Measurements from ENCODE around the gene LRRK1.

Gene LRRK1

GRCh38 chr15:101084801-101085200 is 165.6 kb downstream of the LRRK1 start:
- no peak for DNase-seq
- no peak overlapping the region for H3K9ac ChIP-seq (ENCODE audit: low read length)
- H3K36me3 ChIP-seq (ENCODE audit: control insufficient read depth in 1 of 2, insufficient read depth in 2 of 2, low read depth in 1 of 2, low read length in 2 of 2) = no peaks in the 10 kb centered on the region
- no peak overlapping the region for H3K14ac ChIP-seq (ENCODE audit: low read length in 2 of 2)
- H3K4me3 ChIP-seq (ENCODE audit: insufficient read depth in 1 of 2, low read depth in 1 of 2, low read length in 2 of 2) = no peak overlapping the region
- H3K23ac ChIP-seq (ENCODE audit: low read length in 2 of 2) = no peak overlapping the region
- no peak overlapping the region for H2AK5ac ChIP-seq (ENCODE audit: low read length, severe bottlenecking)
- H2BK5ac ChIP-seq (ENCODE audit: low read depth, low read length, poor library complexity, severe bottlenecking) = no peak overlapping the region
- H3K4me1 ChIP-seq (ENCODE audit: control insufficient read depth, insufficient read depth, low read depth, low read length) = peaks cover 7% of the 10 kb centered on the region
- no peak overlapping the region for H4K8ac ChIP-seq (ENCODE audit: low read length)
- WGBS = 86% methylated on average over 9 of the region's 10 CpGs
- H2BK15ac ChIP-seq (ENCODE audit: low read depth, poor library complexity, severe bottlenecking) = no peak overlapping the region
- H2BK12ac ChIP-seq (ENCODE audit: low read length in 2 of 2) = no peak overlapping the region
- peaks cover 4% of the 10 kb centered on the region in 2 experiments for H3K27me3 ChIP-seq (ENCODE audit: control insufficient read depth in 1 of 2, insufficient read depth in 1 of 2, low read length in 2 of 2)
- no peak overlapping the region for H3K18ac ChIP-seq (ENCODE audit: low read depth in 1 of 2, low read length in 2 of 2)
- H3K27ac ChIP-seq (ENCODE audit: low read length, poor library complexity, severe bottlenecking) = no peak overlapping the region
- no peak overlapping the region for H4K91ac ChIP-seq (ENCODE audit: low read length)
- no peaks in the 10 kb centered on the region for H3K9me3 ChIP-seq (ENCODE audit: control insufficient read depth, low read length)
- no peaks in the 10 kb centered on the region for H3K79me1 ChIP-seq (replicated peaks; ENCODE audit: low read length, poor library complexity, severe bottlenecking)
- no peak overlapping the region for H3K4ac ChIP-seq (ENCODE audit: low read depth in 1 of 2, low read length in 2 of 2)
- H2AFZ ChIP-seq (ENCODE audit: low read depth, low read length) = no peak overlapping the region
- no peak overlapping the region for H3K4me2 ChIP-seq (ENCODE audit: low read length, poor library complexity, severe bottlenecking)
- H2BK120ac ChIP-seq (ENCODE audit: low read depth, low read length) = no peak overlapping the region

GRCh38 chr15:101085311-101085700 is 166.1 kb downstream of the LRRK1 start:
- no peak overlapping the region for H2BK120ac ChIP-seq (ENCODE audit: low read depth, low read length)
- no peak overlapping the region for H3K4me3 ChIP-seq (ENCODE audit: insufficient read depth in 1 of 2, low read depth in 1 of 2, low read length in 2 of 2)
- H3K79me1 ChIP-seq (replicated peaks; ENCODE audit: low read length, poor library complexity, severe bottlenecking) = no peaks in the 10 kb centered on the region
- H3K27me3 ChIP-seq (ENCODE audit: control insufficient read depth in 1 of 2, insufficient read depth in 1 of 2, low read length in 2 of 2) = peaks cover 4% of the 10 kb centered on the region in 2 experiments
- no peak overlapping the region for H2BK12ac ChIP-seq (ENCODE audit: low read length in 2 of 2)
- H3K4me1 ChIP-seq (ENCODE audit: control insufficient read depth, insufficient read depth, low read depth, low read length) = peaks cover 10% of the 10 kb centered on the region
- no peak overlapping the region for H2BK15ac ChIP-seq (ENCODE audit: low read depth, poor library complexity, severe bottlenecking)
- no peak overlapping the region for H3K4me2 ChIP-seq (ENCODE audit: low read length, poor library complexity, severe bottlenecking)
- H3K9ac ChIP-seq (ENCODE audit: low read length) = no peak overlapping the region
- no peak overlapping the region for H2AK5ac ChIP-seq (ENCODE audit: low read length, severe bottlenecking)
- H2AFZ ChIP-seq (ENCODE audit: low read depth, low read length) = no peak overlapping the region
- no peak for DNase-seq
- H3K9me3 ChIP-seq (ENCODE audit: control insufficient read depth, low read length) = no peaks in the 10 kb centered on the region
- H3K4ac ChIP-seq (ENCODE audit: low read depth in 1 of 2, low read length in 2 of 2) = no peak overlapping the region
- H3K14ac ChIP-seq (ENCODE audit: low read length in 2 of 2) = no peak overlapping the region
- H3K36me3 ChIP-seq (ENCODE audit: control insufficient read depth in 1 of 2, insufficient read depth in 2 of 2, low read depth in 1 of 2, low read length in 2 of 2) = peaks cover 0 to 3% of the 10 kb centered on the region in 2 experiments
- WGBS = 95% methylated on average over 10 of the region's 10 CpGs
- H3K23ac ChIP-seq (ENCODE audit: low read length in 2 of 2) = no peak overlapping the region
- H2BK5ac ChIP-seq (ENCODE audit: low read depth, low read length, poor library complexity, severe bottlenecking) = no peak overlapping the region
- no peak overlapping the region for H3K27ac ChIP-seq (ENCODE audit: low read length, poor library complexity, severe bottlenecking)
- H4K91ac ChIP-seq (ENCODE audit: low read length) = no peak overlapping the region
- no peak overlapping the region for H3K18ac ChIP-seq (ENCODE audit: low read depth in 1 of 2, low read length in 2 of 2)
- no peak overlapping the region for H4K8ac ChIP-seq (ENCODE audit: low read length)

- H4K8ac ChIP-seq (ENCODE audit: low read length) = no peak overlapping the region
- no peak overlapping the region for H3K4ac ChIP-seq (ENCODE audit: low read depth in 1 of 2, low read length in 2 of 2)
- H3K4me3 ChIP-seq (ENCODE audit: insufficient read depth in 1 of 2, low read depth in 1 of 2, low read length in 2 of 2) = no peak overlapping the region
- peaks cover 4% of the 10 kb centered on the region in 2 experiments for H3K27me3 ChIP-seq (ENCODE audit: control insufficient read depth in 1 of 2, insufficient read depth in 1 of 2, low read length in 2 of 2)
- no peak overlapping the region for H3K14ac ChIP-seq (ENCODE audit: low read length in 2 of 2)
- no peak overlapping the region for H2BK12ac ChIP-seq (ENCODE audit: low read length in 2 of 2)
- no peaks in the 10 kb centered on the region for H3K79me1 ChIP-seq (replicated peaks; ENCODE audit: low read length, poor library complexity, severe bottlenecking)
- DNase-seq = no peak
- H3K36me3 ChIP-seq (ENCODE audit: control insufficient read depth in 1 of 2, insufficient read depth in 2 of 2, low read depth in 1 of 2, low read length in 2 of 2) = peaks cover 0 to 7% of the 10 kb centered on the region in 2 experiments
- no peak overlapping the region for H3K27ac ChIP-seq (ENCODE audit: low read length, poor library complexity, severe bottlenecking)
- H2AK5ac ChIP-seq (ENCODE audit: low read length, severe bottlenecking) = no peak overlapping the region
- H3K9ac ChIP-seq (ENCODE audit: low read length) = no peak overlapping the region
- H3K23ac ChIP-seq (ENCODE audit: low read length in 2 of 2) = no peak overlapping the region
- H3K9me3 ChIP-seq (ENCODE audit: control insufficient read depth, low read length) = no peaks in the 10 kb centered on the region
- H4K91ac ChIP-seq (ENCODE audit: low read length) = no peak overlapping the region
- no peak overlapping the region for H3K4me2 ChIP-seq (ENCODE audit: low read length, poor library complexity, severe bottlenecking)
- no peak overlapping the region for H2BK15ac ChIP-seq (ENCODE audit: low read depth, poor library complexity, severe bottlenecking)
- no peak overlapping the region for H2BK120ac ChIP-seq (ENCODE audit: low read depth, low read length)
- 93% methylated on average over 46 of the region's 48 CpGs for WGBS
- no peak overlapping the region for H2BK5ac ChIP-seq (ENCODE audit: low read depth, low read length, poor library complexity, severe bottlenecking)
- H2AFZ ChIP-seq (ENCODE audit: low read depth, low read length) = no peak overlapping the region
- H3K4me1 ChIP-seq (ENCODE audit: control insufficient read depth, insufficient read depth, low read depth, low read length) = peaks cover 19% of the 10 kb centered on the region
- H3K18ac ChIP-seq (ENCODE audit: low read depth in 1 of 2, low read length in 2 of 2) = no peak overlapping the region
Observed at GRCh38 chr15:101086394-101087171, 167.4 kb downstream of the LRRK1 start.

- Histone ChIP-seq H4K91ac (ENCODE audit: low read length) (no peak overlapping the region), H2BK15ac (ENCODE audit: low read depth, poor library complexity, severe bottlenecking) (no peak overlapping the region), H2AFZ (ENCODE audit: low read depth, low read length) (no peak overlapping the region), H2AK5ac (ENCODE audit: low read length, severe bottlenecking) (no peak overlapping the region), H3K27me3 (ENCODE audit: control insufficient read depth in 1 of 2, insufficient read depth in 1 of 2, low read length in 2 of 2) (peaks cover 4% of the 10 kb centered on the region in 2 experiments), H2BK120ac (ENCODE audit: low read depth, low read length) (no peak overlapping the region), H3K27ac (ENCODE audit: low read length, poor library complexity, severe bottlenecking) (no peak overlapping the region), H2BK5ac (ENCODE audit: low read depth, low read length, poor library complexity, severe bottlenecking) (no peak overlapping the region), H3K36me3 (ENCODE audit: control insufficient read depth in 1 of 2, insufficient read depth in 2 of 2, low read depth in 1 of 2, low read length in 2 of 2) (peaks cover 0 to 7% of the 10 kb centered on the region in 2 experiments), H3K79me1 (replicated peaks; ENCODE audit: low read length, poor library complexity, severe bottlenecking) (no peaks in the 10 kb centered on the region), H3K4me3 (ENCODE audit: insufficient read depth in 1 of 2, low read depth in 1 of 2, low read length in 2 of 2) (no peak overlapping the region), H3K4me2 (ENCODE audit: low read length, poor library complexity, severe bottlenecking) (no peak overlapping the region), H3K9ac (ENCODE audit: low read length) (no peak overlapping the region), H3K4me1 (ENCODE audit: control insufficient read depth, insufficient read depth, low read depth, low read length) (peaks cover 25% of the 10 kb centered on the region), H3K9me3 (ENCODE audit: control insufficient read depth, low read length) (no peaks in the 10 kb centered on the region), H3K18ac (ENCODE audit: low read depth in 1 of 2, low read length in 2 of 2) (no peak overlapping the region), H3K14ac (ENCODE audit: low read length in 2 of 2) (no peak overlapping the region), H2BK12ac (ENCODE audit: low read length in 2 of 2) (no peak overlapping the region), H3K4ac (ENCODE audit: low read depth in 1 of 2, low read length in 2 of 2) (no peak overlapping the region), H3K23ac (ENCODE audit: low read length in 2 of 2) (no peak overlapping the region), H4K8ac (ENCODE audit: low read length) (no peak overlapping the region)
- DNase-seq = no peak
- WGBS = 92% methylated on average over 10 of the region's 10 CpGs
Observed at GRCh38 chr15:101087172-101087769, 168.1 kb downstream of the LRRK1 start.
